ENCODE results near the gene DEDD.
A peak's percentile ranks its signal among the peaks of the same experiment; 100 is the strongest.

Gene DEDD, protein sequence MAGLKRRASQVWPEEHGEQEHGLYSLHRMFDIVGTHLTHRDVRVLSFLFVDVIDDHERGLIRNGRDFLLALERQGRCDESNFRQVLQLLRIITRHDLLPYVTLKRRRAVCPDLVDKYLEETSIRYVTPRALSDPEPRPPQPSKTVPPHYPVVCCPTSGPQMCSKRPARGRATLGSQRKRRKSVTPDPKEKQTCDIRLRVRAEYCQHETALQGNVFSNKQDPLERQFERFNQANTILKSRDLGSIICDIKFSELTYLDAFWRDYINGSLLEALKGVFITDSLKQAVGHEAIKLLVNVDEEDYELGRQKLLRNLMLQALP

DNA sequence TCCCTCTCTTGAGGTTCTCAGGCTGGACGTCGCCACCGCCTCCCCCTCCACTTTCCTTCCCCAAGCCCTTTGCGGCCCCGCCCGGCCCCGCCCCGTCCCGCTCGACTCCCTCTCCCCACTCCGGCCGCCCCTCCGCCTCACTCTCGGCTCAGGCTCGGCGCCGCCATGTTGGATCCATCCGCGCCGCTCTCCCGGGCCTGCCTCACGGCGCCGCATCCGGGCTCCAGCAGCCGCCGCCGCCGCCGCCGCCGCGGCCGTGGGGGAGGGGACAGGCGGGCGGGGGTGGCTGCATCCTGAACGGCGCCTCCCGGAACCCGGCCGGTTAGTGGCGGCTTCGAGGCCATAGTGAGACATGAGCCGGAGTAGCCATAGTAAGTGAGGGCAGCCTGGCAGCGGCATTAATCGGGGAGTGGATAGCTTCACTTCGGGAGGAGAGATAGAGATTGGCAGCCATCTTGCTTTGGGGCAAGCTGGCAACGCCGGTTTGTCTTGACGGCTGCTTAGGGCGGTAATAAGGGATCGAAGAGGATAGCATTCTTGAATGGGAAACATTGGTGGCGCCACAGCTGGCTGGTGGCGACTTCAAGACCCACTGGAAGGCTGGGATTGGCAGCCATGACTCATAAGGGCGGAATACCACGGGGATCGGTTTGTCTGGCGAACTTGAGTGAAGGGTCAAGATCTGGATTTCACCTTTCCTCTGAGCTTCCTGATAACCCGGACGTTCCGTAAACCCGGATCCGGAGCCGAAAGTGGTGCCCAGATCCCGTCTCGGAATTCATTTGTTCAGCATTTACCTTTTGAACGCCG, at the start of gene DEDD:
TSS of gene DEDD (minus strand) at position 258 of the 810 bp plus-strand sequence. CDS start 8,205 bp downstream, outside the sequence.
- DNase-seq = peak; percentile 96 to 97

DNA sequence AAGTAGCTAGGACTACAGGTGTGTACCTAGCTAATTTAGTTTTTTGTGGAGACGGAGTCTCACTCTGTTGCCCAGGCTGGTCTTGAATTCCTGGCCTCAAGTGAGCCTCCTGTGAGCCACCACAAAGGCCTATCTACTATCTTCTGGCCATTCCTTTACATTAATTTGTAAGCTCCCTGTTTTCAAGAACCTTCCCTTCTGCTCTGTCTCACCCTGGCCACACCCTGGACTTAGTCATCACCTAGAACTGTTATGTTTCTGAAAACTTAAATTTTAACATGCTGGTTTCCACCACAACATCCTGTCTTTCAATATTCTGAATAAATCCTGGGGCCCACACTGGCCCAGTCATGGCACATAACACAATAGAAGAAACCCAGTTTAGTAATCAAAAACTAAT, 49.7 kb upstream of the DEDD start:
- peak; percentile 74 to 85 for DNase-seq

DNA sequence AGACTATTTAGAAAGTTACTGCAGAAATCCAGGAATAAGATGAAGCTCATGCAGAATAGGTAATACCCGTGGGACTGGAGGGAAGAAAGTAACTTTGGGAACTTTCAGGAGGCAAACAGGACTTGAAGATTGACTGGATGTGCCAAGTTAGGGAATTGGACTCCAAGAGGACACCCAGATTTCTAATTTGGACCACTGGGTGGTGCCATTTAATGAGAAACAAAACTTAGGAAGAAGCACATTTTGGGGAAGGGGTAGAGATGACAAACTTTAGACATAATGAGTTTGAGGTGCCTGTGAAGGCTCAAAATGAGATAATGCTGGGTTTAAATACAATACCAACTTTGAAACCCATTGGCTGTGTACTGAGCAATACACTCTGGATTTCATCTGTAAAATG, 48.2 kb upstream of the DEDD start:
- DNase-seq = peak in 1 of 2 donors; percentile 37

DNA sequence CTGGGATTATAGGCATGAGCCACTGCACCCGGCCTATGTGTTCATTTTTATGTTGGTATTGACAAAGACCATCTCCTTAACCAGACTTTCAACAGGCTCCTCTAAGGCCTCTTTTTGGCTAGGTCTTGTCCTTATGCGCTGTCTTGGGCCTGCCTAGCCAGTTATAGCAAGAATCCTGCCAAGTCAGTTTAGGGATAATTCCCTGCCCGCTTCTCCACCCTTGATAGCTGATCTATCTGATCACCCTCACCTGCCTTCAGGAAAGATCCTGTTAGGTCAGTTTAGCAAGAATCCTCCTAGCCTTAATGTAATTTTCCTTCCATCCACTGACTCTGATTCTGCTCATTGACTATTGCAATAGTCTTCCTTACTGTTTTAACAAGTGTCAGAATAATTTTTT, 47.2 kb upstream of the DEDD start:
- DNase-seq = no peak

DNA sequence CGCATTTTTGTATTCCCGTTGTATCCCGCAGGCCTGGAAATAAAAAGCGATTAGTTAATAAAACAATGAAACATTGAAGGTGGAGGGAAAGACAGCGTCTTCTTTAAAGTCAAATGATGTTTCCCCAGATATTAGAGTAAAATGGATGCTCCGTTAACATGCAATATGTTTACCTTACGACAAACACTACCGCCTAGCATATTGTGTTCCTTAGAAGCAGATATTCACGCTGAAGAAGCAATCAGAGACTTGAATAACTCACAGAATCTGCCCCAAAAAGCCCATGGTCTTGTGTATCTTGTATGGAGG, 45.4 kb upstream of the DEDD start:
- no peak for DNase-seq

DNA sequence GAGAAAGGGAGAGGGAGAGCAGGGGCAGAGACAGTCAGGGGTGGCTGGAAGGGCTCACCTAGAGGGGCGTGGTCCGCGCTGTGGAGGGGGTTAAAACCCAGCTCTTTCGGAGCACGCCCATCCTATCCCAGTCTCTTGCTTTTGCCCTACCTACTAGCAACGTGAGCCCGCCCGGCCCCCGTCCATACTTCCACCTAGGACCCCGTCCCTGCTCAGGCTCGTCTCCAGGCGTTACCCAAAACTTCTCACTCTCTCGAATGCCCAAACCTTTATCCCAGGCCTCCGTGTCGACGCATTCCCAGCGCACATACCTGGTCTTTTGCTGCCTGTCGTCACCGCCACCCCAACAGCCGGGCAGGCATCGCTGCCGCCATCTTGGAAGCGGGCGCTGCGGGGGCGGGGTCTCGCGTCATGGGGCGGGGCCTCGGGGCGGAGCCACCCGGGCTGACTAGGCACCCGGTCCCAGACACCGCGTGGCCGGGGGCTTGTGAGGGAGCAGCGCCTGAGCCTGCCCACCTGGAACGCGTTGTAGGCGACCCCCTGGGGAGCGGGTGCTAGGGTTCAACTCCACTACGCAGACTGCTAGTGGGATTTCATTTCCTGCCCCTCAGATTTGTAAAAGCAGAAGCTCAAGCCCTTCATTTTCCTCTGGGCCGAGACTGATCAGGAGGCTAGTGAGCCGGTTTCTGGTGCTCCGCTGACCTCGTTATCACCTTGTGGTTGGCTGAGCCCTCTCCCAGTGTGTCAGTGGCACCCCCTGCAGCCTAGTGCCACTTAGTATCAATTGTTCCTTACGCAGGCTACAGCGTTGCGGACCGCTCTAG, 44.9 kb upstream of the DEDD start, which contains the start of gene B4GALT3:
TSS of gene B4GALT3 (minus strand) at position 396 of the 824 bp plus-strand sequence. CDS start 1,447 bp downstream, outside the sequence.
- DNase-seq = peak; percentile 90 to 93

DNA sequence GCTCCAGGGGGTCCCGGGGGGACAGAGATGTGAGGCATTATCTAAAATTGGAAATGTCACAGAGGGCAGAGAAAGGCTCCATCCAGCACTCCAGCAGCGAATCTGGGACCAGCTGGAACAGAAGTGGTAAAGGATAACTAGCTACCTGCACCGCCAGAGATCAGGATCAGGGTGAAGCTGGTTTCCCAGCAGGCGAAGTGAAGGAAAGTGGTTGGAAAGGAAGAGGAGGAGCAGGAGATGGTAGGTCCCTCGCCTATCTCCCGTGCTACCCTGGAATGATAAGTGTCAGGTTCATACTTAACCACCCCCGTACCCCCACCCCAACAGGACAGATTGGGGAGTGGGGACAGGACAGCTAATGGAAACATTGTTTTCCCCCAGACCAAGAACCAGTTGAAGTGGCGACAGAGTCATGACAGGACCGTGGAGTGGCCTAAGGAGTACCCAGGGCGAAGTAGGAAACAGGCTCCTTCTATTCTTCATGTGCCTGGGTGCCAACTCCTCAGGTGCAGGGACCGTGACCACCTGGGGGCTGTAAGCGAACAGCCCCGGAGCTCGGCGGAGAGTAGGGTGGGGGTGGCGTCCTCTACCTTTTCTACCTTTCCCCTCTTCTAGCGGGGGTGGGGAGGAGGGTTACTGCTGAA, 44.1 kb upstream of the DEDD start:
- DNase-seq = no peak

DNA sequence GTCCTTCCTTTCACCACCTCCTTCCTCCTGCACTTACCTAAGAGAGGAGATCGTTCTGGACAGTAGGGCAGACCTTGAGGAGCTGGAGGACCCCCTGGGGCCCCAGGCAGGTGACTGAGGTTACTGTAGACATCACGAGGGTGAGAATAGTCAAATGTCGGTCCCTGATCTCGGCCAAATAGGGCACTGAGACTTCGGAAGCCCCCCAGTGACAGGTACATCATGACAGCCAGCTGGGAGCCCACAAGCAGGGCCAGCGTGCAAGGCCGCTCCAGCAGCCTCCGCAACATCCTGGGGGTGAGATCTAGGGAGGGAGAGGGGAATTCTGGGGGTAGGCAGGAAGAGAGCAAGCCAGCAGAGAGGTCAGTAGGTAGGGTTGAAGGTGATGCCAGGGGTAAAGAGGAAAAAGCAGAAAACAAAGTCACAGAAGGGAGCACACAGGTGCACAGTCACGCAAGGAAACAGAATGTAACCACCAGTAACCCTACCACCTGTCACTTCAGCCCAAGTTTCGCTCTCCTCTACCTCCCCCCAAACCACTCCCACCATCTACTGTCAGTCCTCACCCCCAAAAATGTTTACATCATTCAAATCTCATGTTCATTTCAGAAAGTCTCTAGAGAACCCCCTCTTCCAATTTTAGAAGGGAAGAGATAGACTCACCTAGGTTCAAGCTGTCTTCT, 43.4 kb upstream of the DEDD start:
- no peak for DNase-seq

DNA sequence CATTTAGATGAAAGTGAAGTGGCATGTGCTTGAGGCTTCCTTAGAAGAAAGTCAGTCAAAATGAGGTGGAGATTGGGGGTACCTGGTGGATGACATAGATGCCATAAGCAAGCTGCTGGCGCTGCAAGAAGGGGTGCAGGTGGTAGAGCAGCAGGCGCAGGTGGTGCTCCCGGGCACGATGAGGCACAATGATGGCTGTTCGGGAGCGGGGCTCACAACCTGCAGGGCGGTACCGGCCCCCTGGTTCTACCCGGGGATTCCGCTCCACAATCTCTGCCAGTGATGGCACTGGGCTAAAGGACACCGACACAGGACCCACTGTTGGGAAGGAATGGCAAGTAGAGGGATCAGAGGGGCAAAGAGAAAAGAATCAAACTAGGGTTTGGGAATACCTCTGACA, 42.4 kb upstream of the DEDD start:
- DNase-seq = no peak

DNA sequence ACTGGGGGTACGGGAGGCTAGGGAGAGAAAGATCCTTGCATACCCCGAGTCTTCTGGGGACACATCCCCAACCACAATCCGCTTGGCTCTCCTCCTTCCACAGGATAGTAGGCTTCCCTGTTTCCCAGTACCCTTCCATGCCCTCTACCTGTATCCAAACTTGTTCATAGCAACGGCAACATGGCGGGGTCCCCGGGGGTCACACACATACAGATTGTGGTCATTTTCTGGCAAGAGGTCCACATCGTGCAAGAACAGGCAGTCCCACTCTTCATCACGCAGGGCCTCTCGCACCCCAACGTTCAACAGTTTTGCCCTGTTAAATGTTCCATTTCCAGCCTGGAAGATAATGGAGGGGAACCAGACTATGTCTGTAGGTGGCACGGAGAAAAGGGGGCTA, 41.2 kb upstream of the DEDD start:
- no peak for DNase-seq

DNA sequence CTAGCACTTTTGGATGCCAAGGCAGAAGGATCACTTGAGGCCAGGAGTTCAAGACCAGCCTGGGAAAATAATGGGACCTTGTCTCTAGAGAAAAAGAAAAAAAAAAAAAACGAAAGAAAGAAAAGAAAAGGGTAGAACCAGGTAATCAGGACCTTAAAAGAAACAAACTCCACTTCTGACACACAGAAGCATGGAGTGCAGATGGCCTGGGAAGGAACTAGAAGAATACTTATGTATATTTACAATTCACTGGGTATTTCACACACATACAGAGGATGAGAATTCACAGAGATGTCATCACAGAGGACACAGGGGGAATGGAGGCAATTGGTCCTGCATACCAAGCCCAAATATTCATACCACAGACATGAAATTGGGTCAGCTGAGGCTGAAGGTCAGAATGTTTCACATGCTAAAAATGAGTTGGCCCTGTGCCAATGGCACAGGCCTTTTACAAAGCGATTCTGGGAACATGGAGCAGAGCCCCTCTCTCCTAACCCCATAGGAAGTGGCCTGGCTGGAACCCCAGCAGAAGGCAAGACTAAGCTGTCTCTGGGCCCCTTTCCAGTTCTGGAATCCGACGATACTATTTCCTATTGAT, 40.4 kb upstream of the DEDD start:
- DNase-seq = no peak

DNA sequence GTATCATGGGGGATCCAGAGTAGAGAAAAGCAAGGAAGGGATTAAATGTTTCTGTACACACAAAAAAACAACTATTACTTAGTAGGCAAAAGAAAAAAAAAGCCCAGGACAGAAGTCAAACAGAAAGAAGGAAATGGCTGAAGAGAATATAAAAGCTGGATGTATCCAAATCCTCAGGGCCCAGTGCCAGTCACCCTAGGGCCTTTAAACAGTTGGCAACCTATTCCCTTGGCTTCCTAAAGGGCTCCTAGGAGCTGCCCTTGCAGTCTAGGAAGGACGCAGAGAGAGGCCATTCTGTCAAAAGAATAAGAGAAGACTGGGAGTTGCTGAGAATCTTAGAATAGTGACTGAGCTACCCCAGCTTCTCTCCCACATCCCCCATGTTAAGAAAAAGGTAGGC, 39.9 kb upstream of the DEDD start:
- DNase-seq = no peak

DNA sequence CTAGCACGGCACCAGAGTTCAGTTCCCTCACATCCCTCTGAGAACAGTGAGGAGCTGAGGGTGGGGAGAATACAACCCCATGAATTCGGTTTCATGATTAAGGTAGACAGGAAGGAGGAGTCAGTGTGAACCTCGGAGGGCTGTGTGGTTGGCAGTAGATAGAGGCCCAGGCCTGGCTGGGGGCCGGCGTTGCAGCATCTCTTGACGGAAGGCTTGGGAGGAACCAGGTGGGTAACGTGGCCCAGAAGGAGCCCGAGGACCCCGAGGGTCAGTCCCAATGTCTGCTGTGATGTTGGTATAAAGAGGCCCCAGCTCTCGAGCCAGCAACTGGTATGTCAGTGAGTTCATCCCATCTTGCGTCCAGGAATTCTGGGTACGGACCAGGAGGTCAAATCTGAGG, 39.2 kb upstream of the DEDD start:
- DNase-seq = no peak

DNA sequence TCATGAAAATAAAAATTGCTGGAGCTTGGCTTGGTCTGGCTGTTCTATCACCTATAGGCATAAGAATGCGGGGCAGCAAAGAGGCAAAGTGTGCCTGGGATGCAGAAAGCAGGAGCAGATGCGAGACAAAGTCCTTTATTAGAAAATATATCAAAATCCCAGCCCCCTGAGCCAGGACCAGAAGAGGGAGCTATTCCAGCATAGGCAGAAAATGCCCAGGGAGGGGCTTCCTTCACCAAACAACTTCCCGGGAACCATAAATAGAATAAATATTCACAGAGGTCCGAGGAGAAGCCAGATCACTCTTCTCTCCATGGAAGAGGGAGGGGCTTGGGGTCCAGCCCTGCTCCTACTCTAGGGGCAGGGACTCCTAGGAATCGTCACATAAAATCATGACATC, 38.7 kb upstream of the DEDD start:
- no peak for DNase-seq

DNA sequence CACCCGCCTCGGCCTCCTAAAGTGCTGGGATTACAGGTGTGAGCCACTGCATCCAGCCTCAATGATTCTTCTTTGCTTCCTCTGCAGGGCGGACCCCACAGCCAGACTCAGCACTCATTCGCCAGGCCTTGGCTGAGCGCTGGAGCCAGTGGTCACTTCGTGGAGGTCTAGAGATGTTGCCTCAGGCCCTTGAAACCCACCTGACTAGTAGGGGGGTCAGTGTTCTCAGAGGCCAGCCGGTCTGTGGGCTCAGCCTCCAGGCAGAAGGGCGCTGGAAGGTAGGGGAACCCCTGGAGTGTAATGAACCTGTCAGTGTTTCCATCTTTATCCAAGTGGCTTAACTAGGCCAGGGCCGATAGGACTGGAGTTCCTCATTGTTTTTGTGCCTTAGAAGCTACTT, 36.4 kb upstream of the DEDD start:
- DNase-seq = no peak

DNA sequence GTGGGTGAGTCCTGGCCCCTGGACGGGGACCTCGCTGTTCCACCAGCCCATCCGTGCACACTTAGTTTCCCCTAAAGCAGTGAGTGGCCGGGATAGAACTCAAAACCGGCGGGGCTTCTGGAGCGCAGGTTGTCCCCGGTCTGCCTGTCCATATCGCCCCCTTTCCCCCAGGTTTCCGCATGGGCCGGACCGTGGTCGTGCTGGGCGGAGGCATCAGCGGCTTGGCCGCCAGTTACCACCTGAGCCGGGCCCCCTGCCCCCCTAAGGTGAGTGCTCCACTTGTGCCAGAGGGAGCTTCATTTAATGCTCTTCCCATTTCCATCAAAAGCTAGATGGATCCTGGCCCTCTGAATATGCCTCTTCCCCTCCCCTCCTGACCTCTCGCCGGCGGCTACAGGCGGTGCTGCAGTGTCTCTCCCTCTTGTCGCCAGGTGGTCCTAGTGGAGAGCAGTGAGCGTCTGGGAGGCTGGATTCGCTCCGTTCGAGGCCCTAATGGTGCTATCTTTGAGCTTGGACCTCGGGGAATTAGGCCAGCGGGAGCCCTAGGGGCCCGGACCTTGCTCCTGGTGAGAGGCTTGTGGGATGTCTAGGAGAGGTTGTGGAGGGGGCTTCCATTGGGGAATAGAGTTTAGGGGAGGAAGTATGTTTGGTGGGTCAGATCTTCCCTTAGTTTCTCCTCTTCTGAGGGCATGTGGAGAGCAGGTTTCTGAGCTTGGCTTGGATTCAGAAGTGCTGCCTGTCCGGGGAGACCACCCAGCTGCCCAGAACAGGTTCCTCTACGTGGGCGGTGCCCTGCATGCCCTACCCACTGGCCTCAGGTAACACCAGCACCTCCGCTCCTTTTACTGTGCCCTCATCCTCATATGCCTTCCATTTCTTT, 34.4 kb upstream of the DEDD start:
- DNase-seq = no peak

DNA sequence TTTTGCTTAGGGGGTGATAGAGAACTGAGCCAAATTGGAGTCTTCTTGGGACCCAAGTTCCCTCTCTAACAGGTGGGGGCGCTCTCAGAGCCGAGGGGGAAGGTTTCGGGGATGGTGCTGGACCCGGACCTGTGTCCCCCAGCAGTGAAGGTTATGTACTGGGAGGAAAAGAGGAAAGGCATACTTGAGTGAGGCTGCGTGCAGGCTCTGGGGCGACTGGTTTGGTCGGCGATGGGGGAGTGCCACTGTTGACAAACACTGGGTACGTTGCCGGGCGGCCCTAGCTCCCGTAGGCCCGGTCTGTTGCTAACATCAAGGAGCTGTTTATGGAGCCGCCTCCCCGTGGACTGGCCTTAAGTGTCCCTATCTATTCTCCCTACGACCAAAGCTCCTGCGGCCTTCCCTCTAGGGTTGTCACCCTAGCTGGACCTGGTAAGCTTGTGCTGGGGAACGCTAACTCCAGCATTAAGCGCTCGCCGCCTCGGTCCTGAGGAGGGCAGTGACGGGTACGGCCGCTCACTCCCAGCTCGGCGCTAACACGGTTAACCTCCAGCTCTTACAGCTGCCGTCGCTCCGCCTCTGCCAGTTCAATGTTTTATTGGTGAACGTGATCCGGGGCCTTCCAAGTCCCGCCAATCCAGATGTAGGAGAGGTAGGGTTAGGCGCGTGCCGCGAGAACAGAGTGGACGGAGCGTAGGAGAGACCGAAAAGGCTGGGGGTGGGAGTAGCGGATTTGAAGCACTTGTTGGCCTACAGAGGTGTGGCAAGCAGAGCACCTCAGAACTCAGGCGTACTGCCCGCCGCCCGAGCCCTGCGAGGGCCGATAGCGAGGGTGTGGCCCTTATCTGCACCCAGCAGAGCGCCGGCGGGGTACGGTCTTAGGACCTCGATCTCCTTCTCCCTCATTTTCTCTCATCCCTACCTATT, 33.5 kb upstream of the DEDD start, which contains the start of gene PPOX:
TSS of gene PPOX (plus strand) at position 685 of the 927 bp plus-strand sequence. CDS start 422 bp downstream, outside the sequence.
- DNase-seq = peak; percentile 95 to 97

DNA sequence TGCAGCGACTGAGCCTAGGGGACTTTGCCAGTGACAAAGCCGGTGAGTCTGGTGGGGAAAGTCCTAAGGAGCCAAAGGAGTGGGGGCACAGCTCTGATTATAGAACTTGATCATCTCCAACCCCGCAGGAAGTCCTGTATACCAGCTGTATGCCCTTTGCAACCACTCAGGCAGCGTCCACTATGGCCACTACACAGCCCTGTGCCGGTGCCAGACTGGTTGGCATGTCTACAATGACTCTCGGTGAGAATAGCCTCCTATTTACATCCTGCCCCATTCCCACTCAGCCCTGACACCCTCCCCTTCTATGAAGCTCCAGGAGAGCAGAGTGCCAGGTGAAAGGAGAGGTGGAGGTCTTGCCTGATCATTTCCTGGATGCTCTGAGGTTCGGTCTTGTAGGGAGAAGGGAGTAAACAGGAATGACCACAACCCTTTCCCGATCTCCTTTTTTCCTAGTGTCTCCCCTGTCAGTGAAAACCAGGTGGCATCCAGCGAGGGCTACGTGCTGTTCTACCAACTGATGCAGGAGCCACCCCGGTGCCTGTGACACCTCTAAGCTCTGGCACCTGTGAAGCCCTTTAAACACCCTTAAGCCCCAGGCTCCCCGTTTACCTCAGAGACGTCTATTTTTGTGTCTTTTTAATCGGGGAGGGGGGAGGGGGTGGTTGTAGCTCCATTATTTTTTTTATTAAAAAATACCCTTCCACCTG, 32.6 kb upstream of the DEDD start:
- DNase-seq = no peak

DNA sequence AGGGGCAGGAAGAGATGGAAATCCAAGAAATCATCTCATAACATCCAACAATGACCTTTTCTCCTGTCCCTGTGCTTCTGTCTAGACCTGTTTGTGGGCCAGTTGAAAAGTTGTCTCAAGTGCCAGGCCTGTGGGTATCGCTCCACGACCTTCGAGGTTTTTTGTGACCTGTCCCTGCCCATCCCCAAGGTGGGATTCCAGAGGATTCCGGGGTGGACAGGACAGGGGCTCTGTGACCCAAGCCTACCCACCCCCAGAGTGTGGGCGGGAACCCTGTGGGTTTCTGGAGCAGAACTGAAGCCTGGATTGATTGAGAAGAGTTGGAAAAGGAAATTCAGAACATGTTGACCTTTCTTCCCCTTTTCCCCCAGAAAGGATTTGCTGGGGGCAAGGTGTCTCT, 31.3 kb upstream of the DEDD start:
- DNase-seq = no peak
